ENCODE data around the gene LYPD6. TPM values are rescaled to one million over a fixed set of nuclear protein-coding genes. Genes with fewer than 3 reads are reported as not detected.

LYPD6 gene
- total RNA-seq, 4 donors from 2014 or later: 0.31 to 4.0 (median 3.0) TPM

GRCh38 chr2:149443150-149443549 lies 112.8 kb downstream of the LYPD6 start:
- ATAC-seq: no peak
- 70 to 80% methylated on average over 2 of the region's 2 CpGs for WGBS, 2 donors (ENCODE audit: low coverage in 1 of 2)

GRCh38 chr2:149446748-149447147 lies 116.4 kb downstream of the LYPD6 start:
- no peak overlapping the region for H3K4me3 ChIP-seq
- no peaks in the 10 kb centered on the region for H3K4me1 ChIP-seq
- H3K27ac ChIP-seq: no peak overlapping the region
- TF ChIP-seq POLR2AphosphoS5 (IDR thresholded peaks at IDR 0.05) (no peak), CTCF (IDR thresholded peaks at IDR 0.05) (no peak), EP300 (IDR thresholded peaks at IDR 0.05) (no peak), POLR2A (IDR thresholded peaks at IDR 0.05) (no peak)
- 73 to 100% methylated on average over 3 of the region's 3 CpGs for WGBS, 2 donors (ENCODE audit: low coverage in 1 of 2)
- no peak for ATAC-seq
- H3K36me3 ChIP-seq: no peaks in the 10 kb centered on the region
- no peaks in the 10 kb centered on the region for H3K9me3 ChIP-seq
- no peaks in the 10 kb centered on the region for H3K27me3 ChIP-seq

More at GRCh38 chr2:149443150-149443549, 112.8 kb downstream of the LYPD6 start:
- H3K27me3 ChIP-seq: no peaks in the 10 kb centered on the region
- no peaks in the 10 kb centered on the region for H3K4me1 ChIP-seq
- H3K9me3 ChIP-seq: no peaks in the 10 kb centered on the region
- no peak overlapping the region for H3K4me3 ChIP-seq
- H3K36me3 ChIP-seq: no peaks in the 10 kb centered on the region
- TF ChIP-seq EP300 (IDR thresholded peaks at IDR 0.05) (no peak), POLR2AphosphoS5 (IDR thresholded peaks at IDR 0.05) (no peak), POLR2A (IDR thresholded peaks at IDR 0.05) (no peak), CTCF (IDR thresholded peaks at IDR 0.05) (no peak)
- no peak overlapping the region for H3K27ac ChIP-seq

- WGBS, 2 donors (ENCODE audit: low coverage in 1 of 2): 77 to 100% methylated on average over 2 of the region's 2 CpGs
Observed at GRCh38 chr2:149448315-149448714, 117.9 kb downstream of the LYPD6 start.

GRCh38 chr2:149449017-149449416 lies 118.6 kb downstream of the LYPD6 start:
- 62 to 72% methylated on average over 2 to 5 of the region's 5 CpGs for WGBS, 2 donors (ENCODE audit: low coverage in 1 of 2)

More at GRCh38 chr2:149448315-149448714, 117.9 kb downstream of the LYPD6 start:
- H3K27me3 ChIP-seq: no peaks in the 10 kb centered on the region
- H3K9me3 ChIP-seq: no peaks in the 10 kb centered on the region
- H3K4me1 ChIP-seq: no peaks in the 10 kb centered on the region
- TF ChIP-seq POLR2A (IDR thresholded peaks at IDR 0.05): no peak
- no peak for TF ChIP-seq POLR2AphosphoS5 (IDR thresholded peaks at IDR 0.05)
- TF ChIP-seq CTCF (IDR thresholded peaks at IDR 0.05): no peak
- TF ChIP-seq EP300 (IDR thresholded peaks at IDR 0.05): no peak
- no peak overlapping the region for H3K4me3 ChIP-seq
- H3K36me3 ChIP-seq: no peaks in the 10 kb centered on the region
- ATAC-seq: no peak
- H3K27ac ChIP-seq: no peak overlapping the region

More at GRCh38 chr2:149449017-149449416, 118.6 kb downstream of the LYPD6 start:
- ATAC-seq: no peak
- TF ChIP-seq CTCF (IDR thresholded peaks at IDR 0.05): no peak
- TF ChIP-seq POLR2AphosphoS5 (IDR thresholded peaks at IDR 0.05): no peak
- TF ChIP-seq POLR2A (IDR thresholded peaks at IDR 0.05): no peak
- no peak for TF ChIP-seq EP300 (IDR thresholded peaks at IDR 0.05)
- H3K9me3 ChIP-seq: no peaks in the 10 kb centered on the region
- no peaks in the 10 kb centered on the region for H3K36me3 ChIP-seq
- H3K27me3 ChIP-seq: no peaks in the 10 kb centered on the region
- H3K4me1 ChIP-seq: no peaks in the 10 kb centered on the region
- H3K27ac ChIP-seq: no peak overlapping the region
- no peak overlapping the region for H3K4me3 ChIP-seq

All from gastroesophageal sphincter (tissue), 4 donors.